NCI-H748 (cell line): ENCODE data around the gene NUP88.
"Not testable (repeated sequence)": the region's sequence is repeated elsewhere in the genome, so short reads cannot be mapped to it uniquely, and the experiment has no call there.

ENCODE experiments used
- DNase-seq: peaks from one replicate; lab custom pipeline; 2025; ENCODE audit not compliant: unreplicated experiment; lab: John Stamatoyannopoulos, UW

NUP88 gene

DNA sequence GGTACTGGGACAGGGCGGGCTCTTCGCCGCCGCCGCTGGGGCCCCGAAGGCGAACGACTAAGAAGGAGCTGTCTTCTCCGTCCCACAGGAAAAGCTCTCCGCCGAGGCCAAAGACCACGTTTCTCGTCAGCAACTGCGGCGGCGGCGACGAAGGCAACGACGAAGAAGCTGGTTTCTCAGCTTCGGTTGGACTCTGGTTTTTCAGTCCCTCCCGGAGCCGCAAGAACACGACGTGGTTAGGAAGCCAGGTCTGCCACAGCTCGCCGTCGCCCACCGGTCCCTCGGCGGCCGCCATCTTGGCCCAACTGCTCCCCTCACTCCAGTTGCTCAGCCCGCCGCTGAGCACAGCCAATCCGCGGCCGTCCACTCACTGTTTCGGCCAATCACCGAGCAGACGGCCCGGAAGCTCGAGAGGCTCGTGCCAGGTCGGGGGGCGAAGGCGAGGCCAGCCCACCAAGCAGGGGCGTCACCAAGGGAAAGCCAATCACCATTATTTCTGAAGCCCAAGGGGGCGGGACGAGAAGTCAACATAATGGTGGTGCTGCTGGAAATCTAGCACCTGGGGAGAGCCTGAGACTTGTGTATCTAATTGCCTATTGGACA, at the start of gene NUP88:
NUP88 (minus strand) TSS at position 307 of the 603 bp plus-strand sequence; CDS start at position 295, 12 bp downstream.
- peak; percentile 99 for DNase-seq

DNA sequence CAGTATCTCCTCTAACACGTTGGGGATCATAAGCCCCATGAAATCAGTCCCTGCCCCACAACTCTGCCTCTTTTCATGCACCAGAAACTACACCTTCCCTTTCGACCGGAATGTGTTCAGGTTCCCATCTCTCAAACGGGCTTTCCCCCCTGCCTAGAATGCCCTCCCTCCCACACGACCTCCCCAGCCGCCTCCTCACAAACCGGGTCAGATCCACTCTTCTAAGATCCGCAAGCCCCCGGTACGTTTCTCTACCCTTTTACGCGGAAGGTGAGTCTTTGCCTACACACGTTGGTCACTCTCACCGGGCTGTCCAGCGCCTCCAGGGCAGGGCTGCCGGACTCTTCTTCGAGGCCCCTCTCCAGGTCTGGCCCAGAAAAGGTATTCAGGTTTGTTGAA, 48.6 kb upstream of the NUP88 start:
- DNase-seq = peak; percentile 55

- no peak for DNase-seq
Observed at GRCh38 chr17:5467416-5467815, 48.0 kb upstream of the NUP88 start.

GRCh38 chr17:5466295-5466694, 46.8 kb upstream of the NUP88 start:
- DNase-seq = no peak

DNA sequence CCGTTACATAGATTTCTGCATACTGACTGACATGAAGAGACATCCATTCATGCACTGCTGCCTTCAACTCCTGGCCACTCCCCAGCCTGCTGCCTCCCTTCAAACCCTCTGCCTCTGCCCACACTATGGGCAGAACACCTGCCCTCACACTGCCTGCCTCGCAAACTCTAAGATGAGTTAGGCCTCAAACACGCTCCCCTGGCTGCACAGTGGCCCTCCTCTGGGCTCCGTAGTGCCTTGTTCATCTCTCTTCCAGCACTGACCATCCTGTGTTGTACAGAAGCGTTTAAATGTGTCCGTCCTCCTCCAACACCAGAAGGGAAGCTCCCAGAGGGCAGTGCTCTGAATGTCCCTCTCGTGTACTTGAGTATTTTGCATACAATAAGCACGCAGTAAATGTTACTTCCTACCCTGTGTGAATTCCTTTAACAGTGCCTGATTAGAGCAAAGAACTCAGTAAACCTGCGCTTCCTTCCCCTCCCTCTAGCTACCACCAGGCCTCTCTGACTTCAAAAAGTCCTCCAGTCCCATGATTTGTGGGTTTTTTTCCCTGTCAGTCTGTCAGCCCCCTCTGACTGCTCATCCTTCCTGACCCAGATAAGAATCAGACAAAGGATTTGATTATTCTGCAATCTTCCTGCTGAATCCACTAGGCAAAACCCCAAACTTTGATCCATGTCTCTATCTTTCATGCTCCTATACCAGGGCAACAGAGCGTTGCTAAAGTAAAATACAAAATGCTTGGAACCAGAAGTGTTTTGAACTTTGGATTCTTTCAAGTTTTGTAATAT, 45.5 kb upstream of the NUP88 start:
- no peak for DNase-seq

- DNase-seq = no peak
Observed at GRCh38 chr17:5446786-5447185, 27.3 kb upstream of the NUP88 start.

GRCh38 chr17:5444209-5444608, 24.7 kb upstream of the NUP88 start:
- DNase-seq = no peak

GRCh38 chr17:5443728-5444127, 24.3 kb upstream of the NUP88 start:
- DNase-seq = no peak

- DNase-seq = no peak
Observed at GRCh38 chr17:5439446-5439764, 19.9 kb upstream of the NUP88 start.

GRCh38 chr17:5438716-5439445, 19.4 kb upstream of the NUP88 start, which contains the start of gene C1QBP:
C1QBP (minus strand) TSS chr17:5439155; CDS start chr17:5439073, 82 bp downstream.
- DNase-seq = peak; percentile 95

DNA sequence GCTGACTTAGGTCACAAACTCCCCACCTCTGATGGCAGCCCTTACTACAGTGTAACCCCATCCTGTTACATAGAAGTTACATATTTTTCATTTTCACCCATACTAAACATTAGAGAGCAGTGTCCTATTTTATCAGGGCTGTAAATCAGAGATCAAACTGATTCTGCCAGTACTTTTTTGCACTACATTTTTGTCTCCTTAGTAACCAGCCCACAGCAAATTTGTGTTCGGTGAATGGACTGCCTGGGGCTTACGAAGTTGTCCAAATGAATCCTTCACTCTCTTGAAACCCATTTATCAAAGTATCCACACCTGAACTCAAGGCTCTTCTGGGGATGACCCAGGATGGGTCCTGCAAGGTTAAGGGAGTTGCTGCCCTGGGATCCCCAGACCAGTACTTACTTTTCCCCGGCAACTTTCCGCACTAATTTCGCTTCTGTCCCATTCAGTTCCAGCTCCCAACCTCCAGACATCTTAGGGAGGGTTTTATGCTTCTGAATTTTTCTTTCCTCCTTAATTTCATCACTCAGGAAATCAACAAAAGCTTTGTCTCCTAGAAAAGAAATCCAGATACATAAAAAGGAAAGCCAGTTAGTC, 18.4 kb upstream of the NUP88 start:
- DNase-seq = no peak

GRCh38 chr17:5435781-5436315, 16.4 kb upstream of the NUP88 start:
- DNase-seq = not testable (repeated sequence)

DNA sequence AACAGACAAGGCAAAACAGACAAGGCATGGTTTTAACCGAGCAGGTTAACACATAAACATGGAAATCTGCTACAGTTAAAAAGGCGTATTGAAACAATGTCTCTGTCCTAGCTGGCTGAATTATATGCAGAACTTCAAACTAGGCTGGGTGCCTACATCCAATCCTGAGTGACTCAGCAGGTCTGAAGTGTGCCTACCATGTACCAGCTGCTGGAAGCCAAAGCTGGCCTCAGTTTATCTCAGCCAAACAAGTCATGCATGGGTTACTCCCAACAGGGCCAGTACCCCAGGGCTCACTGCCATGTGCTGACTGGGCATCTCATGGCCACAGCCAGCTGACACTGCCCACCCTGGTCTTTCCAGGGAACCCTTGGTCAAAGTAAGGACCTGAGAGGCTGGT, 15.5 kb upstream of the NUP88 start:
- DNase-seq = no peak

- no peak for DNase-seq
Observed at GRCh38 chr17:5431949-5432556, 12.6 kb upstream of the NUP88 start.

- not testable (repeated sequence) for DNase-seq
Observed at GRCh38 chr17:5431234-5431633, 11.8 kb upstream of the NUP88 start.

DNA sequence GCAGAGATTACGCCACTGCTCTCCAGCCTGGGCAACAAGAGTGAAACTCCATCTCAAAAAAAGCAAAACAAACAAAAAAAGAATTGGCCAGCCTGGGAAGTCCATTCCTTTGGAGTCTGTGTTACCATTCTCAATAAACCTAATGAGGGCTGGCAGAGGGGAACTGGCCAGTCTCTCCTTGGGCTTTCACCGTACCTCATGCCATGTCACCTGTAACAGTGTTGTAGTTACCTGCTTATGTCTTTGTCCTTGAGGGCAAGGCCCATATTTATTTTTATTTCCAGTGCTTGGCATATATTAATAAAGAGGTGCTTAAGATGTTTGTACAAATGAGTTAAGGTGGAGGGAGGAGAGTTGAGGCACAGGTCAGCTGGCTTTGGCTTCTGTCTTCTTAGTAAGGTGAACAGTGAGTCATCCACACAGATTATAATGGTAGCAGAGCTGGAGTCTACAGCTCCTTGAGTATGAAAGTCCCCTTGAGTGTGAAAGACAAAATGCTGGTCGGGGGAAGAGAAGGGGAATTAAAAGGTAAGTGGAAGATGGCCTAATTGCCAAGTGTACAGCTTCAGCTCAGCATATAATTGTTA, 11.0 kb upstream of the NUP88 start:
- no peak for DNase-seq

GRCh38 chr17:5429191-5429887, 9.9 kb upstream of the NUP88 start:
- DNase-seq = peak; percentile 56

DNA sequence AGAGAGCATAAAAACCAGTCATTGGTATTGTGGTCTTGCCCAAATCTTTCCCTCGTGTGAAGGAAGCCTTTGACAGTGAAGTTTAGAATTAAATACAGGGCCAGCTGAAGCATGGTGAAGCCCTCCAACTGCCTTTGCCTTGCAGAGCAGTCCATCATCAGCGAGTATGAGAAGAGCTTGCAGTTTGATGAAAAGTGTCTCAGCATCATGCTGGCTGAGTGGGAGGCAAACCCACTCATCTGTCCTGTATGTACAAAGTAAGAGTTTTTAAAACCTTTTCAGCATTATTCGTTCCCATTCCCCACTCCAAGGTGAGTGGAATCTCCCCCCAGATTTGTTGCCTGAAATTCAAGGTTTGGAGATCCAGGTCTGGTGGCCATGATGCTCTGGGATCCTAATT, 6.4 kb upstream of the NUP88 start:
- DNase-seq = no peak

DNA sequence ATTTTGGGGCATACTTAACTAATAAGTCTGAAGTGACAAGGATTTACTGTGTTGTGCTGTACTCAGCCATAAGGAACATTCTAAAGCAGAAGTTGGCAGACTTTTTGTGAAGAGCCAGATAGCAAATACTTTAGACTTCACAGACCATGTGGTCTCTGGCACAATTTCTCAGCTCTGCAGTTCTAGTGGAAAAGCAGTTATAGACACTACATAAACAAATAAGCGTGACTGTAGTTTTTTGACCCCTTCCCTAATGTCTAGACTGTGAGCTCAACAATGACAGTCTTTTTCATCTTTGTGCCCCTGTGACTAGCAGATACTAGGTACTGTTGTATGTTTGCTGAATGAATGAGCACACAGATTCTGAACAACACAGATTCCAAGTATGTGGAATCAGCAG, 5.4 kb upstream of the NUP88 start:
- DNase-seq = no peak

DNA sequence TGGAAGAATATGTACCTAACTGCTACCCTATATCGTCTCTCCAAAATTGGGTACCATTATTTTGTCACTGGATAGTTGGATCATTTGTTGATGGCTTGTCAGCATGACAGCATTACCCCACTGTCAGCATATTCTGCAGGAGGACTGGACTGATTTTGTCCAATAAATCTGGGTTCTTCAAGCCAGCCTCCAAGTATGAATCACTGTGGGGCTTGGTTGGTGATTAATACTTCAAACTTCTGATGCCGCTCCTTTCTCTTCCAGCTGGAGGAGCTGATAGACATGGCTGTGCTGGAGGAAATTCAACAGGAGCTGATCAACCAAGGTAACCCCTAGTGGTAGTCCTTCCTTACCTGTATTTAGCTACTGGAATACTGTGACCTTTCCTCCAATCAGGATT, 3.0 kb upstream of the NUP88 start:
- DNase-seq = no peak
